Measurements from ENCODE around the gene PHLPP1.

Gene PHLPP1

GRCh38 chr18:62977512-62977911, 262.2 kb downstream of the PHLPP1 start:
- no peaks in the 10 kb centered on the region for H3K9me3 Mint-ChIP-seq
- H3K4me3 Mint-ChIP-seq: no peak overlapping the region
- no peaks in the 10 kb centered on the region for H3K27me3 Mint-ChIP-seq
- H3K36me3 Mint-ChIP-seq (ENCODE audit: low read depth): peaks cover 47% of the 10 kb centered on the region
- intact Hi-C loops (cut with micrococcal nuclease): no loop called here
- peaks cover 54% of the 10 kb centered on the region for H3K4me1 Mint-ChIP-seq (ENCODE audit: low read depth)
- H3K27ac Mint-ChIP-seq: no peak overlapping the region

DNA sequence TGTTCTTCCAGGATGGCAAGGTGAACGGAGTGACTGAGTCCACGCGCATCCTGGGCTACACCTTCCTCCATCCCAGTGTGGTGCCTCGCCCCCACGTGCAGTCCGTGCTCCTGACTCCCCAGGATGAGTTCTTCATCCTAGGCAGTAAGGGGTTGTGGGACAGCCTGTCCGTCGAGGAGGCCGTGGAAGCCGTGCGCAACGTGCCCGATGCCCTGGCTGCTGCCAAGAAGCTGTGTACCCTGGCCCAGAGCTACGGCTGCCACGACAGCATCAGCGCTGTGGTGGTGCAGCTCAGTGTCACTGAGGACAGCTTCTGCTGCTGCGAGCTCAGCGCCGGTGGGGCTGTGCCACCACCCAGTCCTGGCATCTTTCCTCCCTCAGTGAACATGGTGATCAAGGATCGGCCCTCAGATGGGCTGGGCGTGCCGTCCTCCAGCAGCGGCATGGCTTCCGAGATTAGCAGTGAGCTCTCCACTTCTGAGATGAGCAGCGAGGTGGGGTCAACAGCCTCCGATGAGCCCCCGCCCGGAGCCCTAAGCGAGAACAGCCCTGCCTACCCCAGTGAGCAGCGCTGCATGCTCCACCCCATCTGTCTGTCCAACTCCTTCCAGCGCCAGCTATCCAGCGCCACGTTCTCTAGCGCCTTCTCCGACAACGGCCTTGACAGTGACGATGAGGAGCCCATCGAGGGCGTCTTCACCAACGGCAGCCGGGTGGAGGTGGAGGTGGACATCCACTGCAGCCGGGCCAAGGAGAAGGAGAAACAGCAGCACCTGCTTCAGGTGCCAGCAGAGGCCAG, 263.1 kb downstream of the PHLPP1 start:
- no peaks in the 10 kb centered on the region for H3K27me3 Mint-ChIP-seq
- H3K4me1 Mint-ChIP-seq (ENCODE audit: low read depth): peaks cover 57% of the 10 kb centered on the region
- H3K9me3 Mint-ChIP-seq: no peaks in the 10 kb centered on the region
- no peak overlapping the region for H3K27ac Mint-ChIP-seq
- intact Hi-C loops (cut with micrococcal nuclease): no loop called here
- H3K36me3 Mint-ChIP-seq (ENCODE audit: low read depth): peaks cover 43% of the 10 kb centered on the region
- H3K4me3 Mint-ChIP-seq: no peak overlapping the region

- Mint-ChIP-seq H3K4me3 (no peak overlapping the region), H3K4me1 (ENCODE audit: low read depth) (peaks cover 57% of the 10 kb centered on the region), H3K27me3 (no peaks in the 10 kb centered on the region), H3K9me3 (no peaks in the 10 kb centered on the region), H3K27ac (no peak overlapping the region), H3K36me3 (ENCODE audit: low read depth) (peaks cover 43% of the 10 kb centered on the region)
- intact Hi-C loops (cut with micrococcal nuclease): no loop called here
Observed at GRCh38 chr18:62979176-62979575, 263.8 kb downstream of the PHLPP1 start.

- no peaks in the 10 kb centered on the region for H3K9me3 Mint-ChIP-seq
- no peaks in the 10 kb centered on the region for H3K27me3 Mint-ChIP-seq
- peaks cover 41% of the 10 kb centered on the region for H3K36me3 Mint-ChIP-seq (ENCODE audit: low read depth)
- H3K4me1 Mint-ChIP-seq (ENCODE audit: low read depth): peaks cover 57% of the 10 kb centered on the region
- no peak overlapping the region for H3K27ac Mint-ChIP-seq
- H3K4me3 Mint-ChIP-seq: no peak overlapping the region
- intact Hi-C loops (cut with micrococcal nuclease): no loop called here
Observed at GRCh38 chr18:62979900-62980299, 264.6 kb downstream of the PHLPP1 start.

DNA sequence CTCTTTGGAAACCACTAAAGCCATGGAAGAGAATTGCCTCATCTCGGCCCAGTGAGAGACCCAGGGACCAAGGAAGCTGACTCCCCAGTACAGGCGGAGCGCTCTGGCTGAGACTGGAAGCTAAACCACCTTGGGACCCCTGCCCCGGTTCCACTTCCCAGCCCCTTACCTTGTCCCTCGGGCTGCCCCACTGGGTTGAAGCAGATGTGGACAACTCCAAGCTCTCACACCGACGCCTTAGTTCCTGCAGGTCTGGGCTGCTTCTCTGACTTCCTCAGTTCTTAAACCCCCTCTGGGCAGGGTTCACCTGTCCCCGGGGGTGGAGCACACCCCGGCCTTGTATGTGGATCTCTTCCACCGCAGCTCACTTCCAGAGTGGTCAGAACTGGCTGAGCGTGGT, 266.2 kb downstream of the PHLPP1 start:
- Mint-ChIP-seq H3K27ac (no peak overlapping the region), H3K4me3 (no peak overlapping the region), H3K27me3 (no peaks in the 10 kb centered on the region), H3K4me1 (ENCODE audit: low read depth) (peaks cover 50% of the 10 kb centered on the region), H3K36me3 (ENCODE audit: low read depth) (peaks cover 25% of the 10 kb centered on the region), H3K9me3 (no peaks in the 10 kb centered on the region)
- intact Hi-C loops (cut with micrococcal nuclease): no loop called here

GRCh38 chr18:62982600-62983251, 267.4 kb downstream of the PHLPP1 start:
- peaks cover 25% of the 10 kb centered on the region for H3K36me3 Mint-ChIP-seq (ENCODE audit: low read depth)
- peaks cover 40% of the 10 kb centered on the region for H3K4me1 Mint-ChIP-seq (ENCODE audit: low read depth)
- intact Hi-C loops (cut with micrococcal nuclease): loop anchor here (1.0 to 2.0 kb wide), 3 partner anchors 268 to 396 kb away; no protein-coding TSS in a partner anchor
- H3K9me3 Mint-ChIP-seq: no peaks in the 10 kb centered on the region
- H3K27me3 Mint-ChIP-seq: no peaks in the 10 kb centered on the region
- peak overlapping the region; percentile 10 for H3K27ac Mint-ChIP-seq
- peak overlapping the region; percentile 78 for H3K4me3 Mint-ChIP-seq

DNA sequence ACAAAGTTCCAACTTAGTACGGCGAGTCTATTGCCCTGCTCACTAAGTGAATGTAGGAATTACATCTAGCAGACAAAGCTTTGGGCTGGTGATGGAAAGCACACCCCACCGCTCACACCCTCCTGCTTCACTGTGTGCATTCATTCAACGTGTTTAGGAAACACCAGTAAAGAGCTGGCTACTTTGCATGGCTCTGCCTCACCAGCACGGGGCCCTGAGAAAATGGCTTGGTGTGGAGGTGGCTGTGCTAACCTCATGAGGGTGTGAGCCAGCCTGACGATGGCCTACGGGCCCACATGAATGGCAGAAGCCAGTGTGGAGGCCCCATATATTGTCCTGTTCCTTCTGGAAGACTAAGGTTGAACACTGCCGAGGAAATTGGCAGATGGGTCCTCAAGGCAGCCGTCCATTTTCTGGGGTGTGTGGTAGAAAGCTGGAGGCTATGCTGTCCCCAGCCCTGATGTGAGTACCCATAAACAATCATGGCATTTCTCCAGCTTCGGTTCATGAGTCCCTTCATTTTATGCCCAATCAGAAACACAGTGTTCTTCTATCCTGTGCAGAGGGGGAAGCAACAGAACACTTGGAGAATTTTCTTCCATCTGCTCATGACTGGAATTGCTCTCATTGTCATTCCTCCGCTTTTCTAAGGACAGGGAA, 269.4 kb downstream of the PHLPP1 start:
- H3K27ac Mint-ChIP-seq: no peak overlapping the region
- intact Hi-C loops (cut with micrococcal nuclease): no loop called here

DNA sequence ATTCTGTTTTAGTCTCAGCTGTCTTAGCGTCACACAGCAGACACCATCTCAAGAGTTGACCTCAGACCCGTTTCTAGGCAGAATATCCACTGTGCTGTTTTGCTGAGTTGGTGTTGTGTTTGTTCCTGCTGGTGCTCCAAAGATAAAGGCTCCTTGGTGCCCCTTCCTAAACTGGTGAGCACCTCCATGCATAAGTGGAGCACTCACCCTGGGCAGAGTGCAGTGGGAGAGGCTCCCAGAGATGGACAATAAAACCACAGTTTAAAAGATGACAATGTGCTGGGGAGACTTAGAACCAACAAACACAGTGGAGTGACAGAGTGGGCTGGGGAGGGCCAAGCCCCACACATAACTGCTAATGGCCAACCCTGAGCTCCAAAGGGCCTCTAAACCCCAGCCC, 271.1 kb downstream of the PHLPP1 start:
- intact Hi-C loops (cut with micrococcal nuclease): no loop called here
- H3K36me3 Mint-ChIP-seq (ENCODE audit: low read depth): no peaks in the 10 kb centered on the region
- peaks cover 12% of the 10 kb centered on the region for H3K4me1 Mint-ChIP-seq (ENCODE audit: low read depth)
- no peaks in the 10 kb centered on the region for H3K9me3 Mint-ChIP-seq
- no peak overlapping the region for H3K4me3 Mint-ChIP-seq
- H3K27ac Mint-ChIP-seq: no peak overlapping the region
- H3K27me3 Mint-ChIP-seq: peaks cover 3% of the 10 kb centered on the region

More for the DNA sequence above, 269.4 kb downstream of the PHLPP1 start:
- H3K36me3 Mint-ChIP-seq (ENCODE audit: low read depth): peaks cover 4% of the 10 kb centered on the region
- peaks cover 3% of the 10 kb centered on the region for H3K27me3 Mint-ChIP-seq
- peaks cover 24% of the 10 kb centered on the region for H3K4me1 Mint-ChIP-seq (ENCODE audit: low read depth)
- H3K4me3 Mint-ChIP-seq: no peak overlapping the region
- no peaks in the 10 kb centered on the region for H3K9me3 Mint-ChIP-seq

DNA sequence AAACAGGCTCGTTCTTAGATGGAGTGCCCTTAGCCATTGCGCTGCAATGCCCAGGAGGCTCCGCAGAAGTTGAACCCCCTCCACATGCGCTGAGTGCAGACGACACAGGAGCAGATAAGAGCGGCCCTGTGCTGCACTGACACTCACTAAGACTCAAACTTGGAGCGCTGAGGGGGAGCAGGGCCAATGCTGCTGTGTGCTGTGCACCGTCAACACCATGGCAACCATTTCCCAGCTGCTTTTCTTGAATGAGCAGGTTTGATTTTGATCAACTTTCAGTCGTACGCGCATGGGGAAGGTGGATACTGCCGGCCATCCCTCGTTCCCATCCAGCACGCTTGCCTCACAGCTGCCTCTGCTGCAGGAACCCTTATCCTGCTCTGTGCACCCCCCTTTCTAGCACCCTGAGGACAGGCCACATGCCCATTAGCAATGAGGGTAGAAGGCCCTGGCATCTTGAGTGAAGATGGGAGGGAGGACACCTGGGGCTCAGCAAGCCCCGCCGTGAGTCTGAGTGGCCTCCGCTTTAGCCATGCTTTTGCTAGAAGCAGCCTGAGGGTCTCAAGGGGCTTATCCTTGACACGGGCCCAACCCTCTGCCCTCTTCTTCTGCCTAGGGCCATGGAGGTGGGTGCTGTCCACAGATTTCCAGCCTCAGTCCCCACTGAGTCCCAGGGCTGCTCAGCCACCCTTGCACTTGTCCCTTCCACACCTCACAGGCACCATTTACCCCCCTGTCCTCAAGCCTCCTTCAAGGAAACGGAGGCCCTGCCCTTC, 271.9 kb downstream of the PHLPP1 start:
- no peaks in the 10 kb centered on the region for H3K36me3 Mint-ChIP-seq (ENCODE audit: low read depth)
- H3K27ac Mint-ChIP-seq: no peak overlapping the region
- H3K4me3 Mint-ChIP-seq: no peak overlapping the region
- no peaks in the 10 kb centered on the region for H3K9me3 Mint-ChIP-seq
- H3K4me1 Mint-ChIP-seq (ENCODE audit: low read depth): peaks cover 6% of the 10 kb centered on the region
- intact Hi-C loops (cut with micrococcal nuclease): no loop called here
- H3K27me3 Mint-ChIP-seq: peaks cover 3% of the 10 kb centered on the region

- no peaks in the 10 kb centered on the region for H3K9me3 Mint-ChIP-seq
- H3K4me3 Mint-ChIP-seq: no peak overlapping the region
- no peaks in the 10 kb centered on the region for H3K36me3 Mint-ChIP-seq (ENCODE audit: low read depth)
- no peaks in the 10 kb centered on the region for H3K4me1 Mint-ChIP-seq (ENCODE audit: low read depth)
- no peak overlapping the region for H3K27ac Mint-ChIP-seq
- peaks cover 3% of the 10 kb centered on the region for H3K27me3 Mint-ChIP-seq
- intact Hi-C loops (cut with micrococcal nuclease): no loop called here
Observed at GRCh38 chr18:62987859-62988258, 272.5 kb downstream of the PHLPP1 start.

- Mint-ChIP-seq H3K4me3 (no peak overlapping the region), H3K4me1 (ENCODE audit: low read depth) (no peaks in the 10 kb centered on the region), H3K27me3 (peaks cover 3% of the 10 kb centered on the region), H3K36me3 (ENCODE audit: low read depth) (no peaks in the 10 kb centered on the region), H3K9me3 (no peaks in the 10 kb centered on the region), H3K27ac (no peak overlapping the region)
- intact Hi-C loops (cut with micrococcal nuclease): no loop called here
Observed at GRCh38 chr18:62988471-62988870, 273.1 kb downstream of the PHLPP1 start.

DNA sequence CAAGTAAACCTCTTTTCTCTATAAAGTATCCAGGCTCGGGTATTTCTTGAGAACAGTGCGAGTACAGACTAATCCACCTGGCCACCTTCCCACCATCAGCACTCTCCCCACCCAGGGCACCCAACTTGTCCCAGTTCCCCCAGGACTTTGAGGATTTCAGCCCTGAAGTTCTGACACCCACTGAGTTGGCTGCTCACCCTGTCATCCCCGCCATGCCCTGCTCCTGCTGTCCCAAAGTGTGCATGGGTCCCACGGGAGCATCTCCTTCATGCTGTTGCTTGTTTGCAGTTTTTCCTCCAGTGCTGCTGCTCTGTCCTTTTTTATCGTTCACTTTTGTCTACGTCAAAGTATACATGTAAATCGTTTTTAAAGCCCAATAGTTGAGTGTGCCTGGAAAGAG, 273.9 kb downstream of the PHLPP1 start:
- Mint-ChIP-seq H3K4me1 (ENCODE audit: low read depth) (no peaks in the 10 kb centered on the region), H3K36me3 (ENCODE audit: low read depth) (no peaks in the 10 kb centered on the region), H3K27ac (no peak overlapping the region), H3K9me3 (no peaks in the 10 kb centered on the region), H3K4me3 (no peak overlapping the region), H3K27me3 (peaks cover 3% of the 10 kb centered on the region)
- intact Hi-C loops (cut with micrococcal nuclease): no loop called here

- no peak overlapping the region for H3K4me3 Mint-ChIP-seq
- intact Hi-C loops (cut with micrococcal nuclease): no loop called here
- H3K4me1 Mint-ChIP-seq (ENCODE audit: low read depth): no peaks in the 10 kb centered on the region
- H3K36me3 Mint-ChIP-seq (ENCODE audit: low read depth): no peaks in the 10 kb centered on the region
- H3K27ac Mint-ChIP-seq: no peak overlapping the region
- H3K9me3 Mint-ChIP-seq: no peaks in the 10 kb centered on the region
- peaks cover 3% of the 10 kb centered on the region for H3K27me3 Mint-ChIP-seq
Observed at GRCh38 chr18:62990653-62991052, 275.3 kb downstream of the PHLPP1 start.

DNA sequence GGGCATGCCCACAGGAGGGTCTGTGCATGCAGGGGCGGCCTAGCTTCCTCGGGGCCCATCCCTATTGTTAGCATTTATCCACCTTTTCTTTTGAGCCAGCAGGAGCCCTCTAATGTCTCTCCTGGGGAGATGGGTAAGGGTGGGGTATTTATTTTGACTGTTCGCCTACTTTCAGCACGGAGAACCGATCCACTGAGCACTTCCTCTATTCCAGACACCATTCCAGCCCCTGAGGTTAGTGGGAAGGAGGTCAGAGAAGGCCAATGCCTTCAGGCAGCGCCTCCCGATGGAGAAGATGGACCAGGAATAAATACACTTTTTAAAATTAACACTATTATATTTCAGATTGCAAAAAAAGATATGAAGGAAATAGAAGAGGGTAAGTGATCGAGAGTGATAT, 276.0 kb downstream of the PHLPP1 start:
- no peaks in the 10 kb centered on the region for H3K36me3 Mint-ChIP-seq (ENCODE audit: low read depth)
- H3K27ac Mint-ChIP-seq: no peak overlapping the region
- H3K27me3 Mint-ChIP-seq: peaks cover 3% of the 10 kb centered on the region
- H3K9me3 Mint-ChIP-seq: no peaks in the 10 kb centered on the region
- no peaks in the 10 kb centered on the region for H3K4me1 Mint-ChIP-seq (ENCODE audit: low read depth)
- intact Hi-C loops (cut with micrococcal nuclease): no loop called here
- no peak overlapping the region for H3K4me3 Mint-ChIP-seq

Data from dendritic cell treated with granulocyte-macrophage colony-stimulating factor and Interleukin-4, amounts not matched to agents 40 ng/mL and 50 ng/mL, for 4 days (primary cell).